GM18951 (cell line): ENCODE results near the gene SORD.
"Not testable (repeated sequence)": the region's sequence is repeated elsewhere in the genome, so short reads cannot be mapped to it uniquely, and the experiment has no call there.

Experiments
- POLR2A ChIP-seq: IDR thresholded peaks from 4 replicates; pipeline ENCODE4 v1.6.1; 2011; ENCODE audit warnings: mild to moderate bottlenecking; ENCODE audit not compliant: insufficient read length, insufficient read depth; ENCODE audit errors: extremely low read depth
- in situ Hi-C: fragments of 300-500 bp; cut with MboI; formaldehyde crosslinking; loops from one replicate; pipeline ENCODE4 v1.12.0; 2022; ENCODE audit warnings: low sequenced_read_pairs, mixed read lengths, inconsistent platforms; ENCODE audit not compliant: unreplicated experiment

The SORD gene

GRCh38 chr15:45082412-45082811, 59.4 kb downstream of the SORD start:
- in situ Hi-C loops = not testable (repeated sequence)

DNA sequence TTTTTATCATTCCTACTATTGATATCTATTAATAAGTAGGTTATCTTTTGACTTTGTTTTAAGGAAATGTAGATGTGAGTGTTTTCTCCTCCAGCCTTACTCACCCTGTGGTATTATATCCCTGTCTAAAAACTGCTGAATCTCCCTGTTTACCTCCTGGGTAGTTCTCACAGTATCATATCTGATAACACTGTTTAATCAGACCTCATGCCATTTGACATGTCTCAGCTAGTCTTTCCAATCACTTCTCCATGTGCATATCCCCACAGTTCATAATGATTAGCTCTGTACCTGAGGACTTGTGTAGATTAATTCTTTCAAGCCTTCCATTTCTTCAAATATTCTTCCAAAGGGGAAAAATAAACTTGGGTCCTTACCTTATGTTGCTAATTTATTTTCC, 60.2 kb downstream of the SORD start:
- TF ChIP-seq POLR2A = no peak
- in situ Hi-C loops = no loop called here

DNA sequence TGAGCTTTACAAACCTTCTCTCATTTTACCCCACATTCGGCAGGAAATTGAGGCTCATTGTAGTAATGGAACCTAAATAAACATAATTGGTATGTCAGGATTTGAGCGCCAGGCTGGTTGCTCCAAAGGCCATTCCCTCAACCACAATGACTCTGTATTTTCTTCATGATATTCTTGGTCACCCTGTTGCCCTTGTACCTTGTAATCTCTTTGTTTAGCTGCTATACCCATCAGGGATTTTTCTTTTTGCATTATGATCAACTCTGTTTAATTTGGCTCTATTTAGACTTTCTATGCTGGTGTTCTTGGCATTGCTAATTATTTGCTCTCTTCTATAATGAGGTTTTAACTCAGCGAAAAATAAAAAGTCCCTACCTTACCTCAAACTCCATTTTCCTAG, 61.2 kb downstream of the SORD start:
- TF ChIP-seq POLR2A = no peak
- in situ Hi-C loops = no loop called here

DNA sequence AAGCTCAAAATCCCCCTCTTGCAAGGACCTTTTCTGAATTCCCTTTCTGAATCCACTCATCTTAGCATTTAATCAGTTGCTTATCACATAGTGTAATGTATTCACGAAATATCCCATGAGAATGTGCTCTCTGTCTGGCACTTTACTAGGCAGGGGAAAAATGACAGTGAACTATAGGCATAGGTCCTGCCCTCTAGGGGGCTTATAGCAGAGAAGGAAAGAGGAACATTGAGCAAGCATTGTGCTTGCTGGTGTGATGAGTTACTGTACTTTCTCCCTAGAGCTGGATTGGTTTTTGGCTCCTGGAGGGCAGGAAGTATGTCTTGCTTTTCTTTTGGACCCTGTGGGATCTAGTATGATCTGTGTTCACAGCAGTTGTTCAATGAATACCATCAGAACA, 64.5 kb downstream of the SORD start:
- in situ Hi-C loops = no loop called here
- no peak for TF ChIP-seq POLR2A

GRCh38 chr15:45088801-45089711, 66.1 kb downstream of the SORD start:
- in situ Hi-C loops = no loop called here
- TF ChIP-seq POLR2A = no peak

GRCh38 chr15:45089712-45090373, 66.8 kb downstream of the SORD start:
- in situ Hi-C loops = no loop called here
- no peak for TF ChIP-seq POLR2A

DNA sequence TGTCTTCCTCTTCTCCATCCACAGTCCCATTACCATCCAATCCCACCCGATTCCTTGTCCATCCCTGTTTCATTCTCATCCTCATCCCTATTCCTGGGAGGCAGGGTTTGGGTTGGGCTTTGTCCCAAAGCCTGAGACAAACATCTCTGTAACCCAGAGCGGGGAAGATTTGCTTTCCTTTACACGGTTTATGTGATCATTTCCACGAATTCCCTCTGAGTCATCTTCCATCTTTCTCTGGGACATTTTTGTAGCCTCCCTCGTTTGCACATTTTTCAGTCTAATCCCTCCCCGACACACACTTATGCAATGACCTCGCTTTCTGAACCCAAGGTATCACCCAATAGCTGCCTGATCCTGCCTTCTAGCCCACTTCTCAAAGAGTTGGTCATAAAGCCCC, 68.2 kb downstream of the SORD start:
- no peak for TF ChIP-seq POLR2A
- in situ Hi-C loops = no loop called here

GRCh38 chr15:45091576-45091975, 68.6 kb downstream of the SORD start:
- TF ChIP-seq POLR2A = no peak
- in situ Hi-C loops = no loop called here

GRCh38 chr15:45093013-45093412, 70.0 kb downstream of the SORD start:
- TF ChIP-seq POLR2A = no peak
- in situ Hi-C loops = no loop called here

DNA sequence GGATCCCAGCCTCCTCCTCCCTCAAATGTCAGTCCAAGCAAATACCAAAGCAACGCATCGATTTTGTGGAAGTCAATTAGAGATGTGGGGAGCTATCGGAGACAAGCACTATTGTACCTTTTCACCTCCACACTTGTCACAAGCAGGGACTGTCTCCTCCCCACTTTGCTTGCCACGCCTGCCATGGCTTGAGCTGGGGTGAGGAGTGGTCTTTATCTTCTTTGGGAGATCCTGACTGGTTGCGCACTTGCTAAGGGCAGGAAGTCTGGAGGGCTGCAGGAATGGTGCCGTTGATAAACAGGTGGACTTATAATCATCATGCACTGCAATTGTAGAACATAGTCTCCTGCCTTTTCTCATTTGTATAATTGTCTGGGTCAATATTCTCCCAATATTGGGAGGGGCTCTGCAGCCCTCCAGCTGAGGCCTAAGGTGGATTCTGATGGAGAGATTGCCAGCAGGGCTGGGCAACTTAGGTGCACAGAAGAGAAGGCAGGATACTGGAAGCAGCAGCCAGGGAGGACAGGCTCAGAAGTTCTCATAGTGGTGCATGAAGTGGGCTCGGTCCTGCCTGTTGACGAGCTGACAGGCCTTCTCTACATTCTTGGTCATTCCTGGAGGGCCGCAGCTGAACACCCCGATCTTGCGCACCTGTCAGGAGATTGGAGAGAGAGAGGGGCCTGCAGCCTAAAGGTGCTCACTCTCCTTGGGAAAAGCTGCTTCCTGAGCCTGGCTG, 70.8 kb downstream of the SORD start:
- in situ Hi-C loops = no loop called here
- no peak for TF ChIP-seq POLR2A

DNA sequence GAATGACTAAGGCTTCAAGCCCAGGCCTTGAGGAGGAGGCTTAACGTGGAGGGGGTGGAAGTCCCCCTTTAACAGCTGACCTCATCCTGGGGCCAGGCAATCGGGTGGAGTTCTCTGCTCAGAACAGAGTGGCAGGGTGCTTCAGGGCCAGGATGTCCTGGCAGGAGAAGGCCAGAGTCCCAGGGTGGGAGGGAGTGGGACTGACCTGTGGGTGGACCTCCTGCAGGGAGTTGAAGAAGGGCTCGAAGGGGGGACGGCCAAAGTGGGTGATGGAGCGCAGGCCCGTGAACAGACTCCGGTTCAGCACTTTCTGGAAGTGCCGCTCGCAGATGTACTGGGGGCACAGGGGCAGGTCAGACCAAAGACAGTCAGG, 71.3 kb downstream of the SORD start:
- in situ Hi-C loops = no loop called here
- no peak for TF ChIP-seq POLR2A

DNA sequence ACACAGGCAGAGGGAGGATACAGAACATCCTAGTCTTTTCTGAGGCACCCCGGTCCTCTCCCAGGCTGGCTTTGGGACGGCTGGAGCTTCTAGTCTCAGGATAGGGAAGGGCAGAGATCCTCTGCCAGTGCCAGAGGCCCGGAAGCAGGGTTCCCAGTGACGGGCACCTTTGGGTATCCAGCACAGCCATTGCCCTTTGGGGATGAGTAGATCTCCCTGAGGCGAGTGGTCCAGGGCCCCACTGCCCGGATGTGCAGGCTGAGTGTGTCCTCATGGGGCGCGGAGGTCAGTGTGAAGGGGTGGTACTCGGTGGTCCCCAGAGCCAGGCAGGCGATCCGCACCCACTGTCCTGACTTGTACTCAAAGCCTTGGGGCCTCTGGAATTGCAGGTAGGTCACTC, 72.7 kb downstream of the SORD start:
- no peak for TF ChIP-seq POLR2A
- in situ Hi-C loops = no loop called here

- no peak for TF ChIP-seq POLR2A
- in situ Hi-C loops = no loop called here
Observed at GRCh38 chr15:45097466-45097865, 74.5 kb downstream of the SORD start.
